CD4-positive, alpha-beta T cell (primary cell): Measurements from ENCODE around the gene ZNF277. TPM values are rescaled to one million over a fixed set of nuclear protein-coding genes. Genes with fewer than 3 reads are reported as not detected.

Experiments
- ATAC-seq: fragments of 200-7000 bp; cut with Tn5 transposase; one replicate; pipeline ENCODE4 v1.10.0; 2022; ENCODE audit warnings: mild to moderate bottlenecking; ENCODE audit not compliant: poor library complexity
- CTCF ChIA-PET: fragments of 350-600 bp; sonication (Branson Sonifier 250); formaldehyde crosslinking; loops from one replicate; lab custom pipeline; 2021; ENCODE audit warnings: antibody characterized with exemption, inconsistent platforms; lab: Charles Lee
- POLR2A ChIA-PET: fragments of 350-600 bp; sonication (Branson Sonifier 250); formaldehyde crosslinking; loops from one replicate; lab custom pipeline; 2021; ENCODE audit warnings: antibody characterized with exemption, inconsistent platforms; lab: Charles Lee
- DNase-seq, 14 experiments: peaks; one replicate each; pipeline ENCODE4 v3.0.0-alpha.2; 2013 to 2020; ENCODE audit warnings: mixed read lengths in 2 of 14
- H3K27ac ChIP-seq, 2 donors: one replicate each; pipeline versions ENCODE4 v1.5.1 to v1.7.0; 2013; ENCODE audit warnings: low read length in 2 of 2, low read depth in 1 of 2, mild to moderate bottlenecking in 1 of 2
- H3K27me3 ChIP-seq, 2 experiments: 1 replicate in 1 of 2; 2 replicates in 1 of 2; pipeline versions ENCODE4 v1.6.1 to v1.7.0; 2013; ENCODE audit warnings: low read length in 2 of 2, control low read depth in 1 of 2, mild to moderate bottlenecking in 1 of 2, moderate library complexity in 1 of 2; ENCODE audit not compliant: insufficient read depth in 2 of 2, control insufficient read depth in 1 of 2
- H3K36me3 ChIP-seq: one replicate; pipeline ENCODE4 v1.6.1; 2013; ENCODE audit warnings: low read length, control low read depth; ENCODE audit not compliant: insufficient read depth
- H3K4me1 ChIP-seq: one replicate; pipeline ENCODE4 v1.6.1; 2013; ENCODE audit warnings: low read length, control low read depth; ENCODE audit not compliant: insufficient read depth
- H3K4me3 ChIP-seq: one replicate; pipeline ENCODE4 v1.5.1; 2013; ENCODE audit warnings: mild to moderate bottlenecking, low read length, moderate library complexity
- H3K9me3 ChIP-seq, 2 experiments: 1 replicate in 1 of 2; 2 replicates in 1 of 2; pipeline versions ENCODE4 v1.6.1 to v1.7.0; 2013; ENCODE audit warnings: low read length in 2 of 2, mild to moderate bottlenecking in 2 of 2, control low read depth in 1 of 2, moderate library complexity in 1 of 2; ENCODE audit not compliant: control insufficient read depth in 1 of 2, insufficient read depth in 1 of 2
- H3K27ac Mint-ChIP-seq: one replicate; pipeline ENCODE4 v1.8.0; 2020; ENCODE audit warnings: mixed read lengths
- H3K27me3 Mint-ChIP-seq: one replicate; pipeline ENCODE4 v1.8.0; 2021; ENCODE audit warnings: mixed read lengths
- H3K36me3 Mint-ChIP-seq: one replicate; pipeline ENCODE4 v1.8.0; 2021; ENCODE audit warnings: low read depth, mixed read lengths
- H3K4me1 Mint-ChIP-seq: one replicate; pipeline ENCODE4 v1.8.0; 2021; ENCODE audit warnings: low read depth, mixed read lengths
- H3K4me3 Mint-ChIP-seq: one replicate; pipeline ENCODE4 v1.8.0; 2020; ENCODE audit warnings: mild to moderate bottlenecking, mixed read lengths
- H3K9me3 Mint-ChIP-seq: one replicate; pipeline ENCODE4 v1.8.0; 2020; ENCODE audit warnings: mixed read lengths
- CTCF ChIP-seq: fragments of 200-600 bp; IDR thresholded peaks from one replicate; pipeline ENCODE4 v1.8.0; 2022; ENCODE audit warnings: antibody characterized with exemption, mild to moderate bottlenecking
- intact Hi-C, 2 experiments: fragments of 100-400 bp; cut with DNase I in 1 of 2; cut with micrococcal nuclease in 1 of 2; formaldehyde crosslinking; loops; one replicate each; pipeline versions ENCODE4 v1.15.1 to v1.9.0; 2023 to 2025; cut with DNase I, micrococcal nuclease
- total RNA-seq, 174 experiments: library from RNA in 2 of 174; stranded (reverse) in 2 of 174; gene quantifications; one replicate each; pipeline ENCODE4 v1.2.3 and lab custom pipeline; 2021 to 2026

ZNF277 gene
- total RNA-seq, 2 experiments from 2014 or later = 21.6 to 22.5 TPM

GRCh38 chr7:112300072-112300471, 93.6 kb downstream of the ZNF277 start:
- Mint-ChIP-seq H3K36me3 (peaks cover 54% of the 10 kb centered on the region), H3K27ac (no peak overlapping the region), H3K9me3 (no peaks in the 10 kb centered on the region), H3K4me1 (peaks cover 13% of the 10 kb centered on the region), H3K27me3 (no peaks in the 10 kb centered on the region), H3K4me3 (no peak overlapping the region)
- H3K36me3 ChIP-seq = peaks cover 3% of the 10 kb centered on the region
- H3K4me1 ChIP-seq = no peaks in the 10 kb centered on the region
- H3K27ac ChIP-seq = no peak overlapping the region
- H3K9me3 ChIP-seq = no peaks in the 10 kb centered on the region
- ChIA-PET POLR2A (interaction anchor here (0.6 kb wide), 1 partner anchor 220 kb away, joined by 3 read pairs; no protein-coding TSS in a partner anchor), CTCF (no interaction called here)
- DNase-seq (no peak), ATAC-seq (no peak)
- no peak for TF ChIP-seq CTCF
- no peak overlapping the region for H3K4me3 ChIP-seq
- intact Hi-C loops = no loop called here
- H3K27me3 ChIP-seq = no peaks in the 10 kb centered on the region

DNA sequence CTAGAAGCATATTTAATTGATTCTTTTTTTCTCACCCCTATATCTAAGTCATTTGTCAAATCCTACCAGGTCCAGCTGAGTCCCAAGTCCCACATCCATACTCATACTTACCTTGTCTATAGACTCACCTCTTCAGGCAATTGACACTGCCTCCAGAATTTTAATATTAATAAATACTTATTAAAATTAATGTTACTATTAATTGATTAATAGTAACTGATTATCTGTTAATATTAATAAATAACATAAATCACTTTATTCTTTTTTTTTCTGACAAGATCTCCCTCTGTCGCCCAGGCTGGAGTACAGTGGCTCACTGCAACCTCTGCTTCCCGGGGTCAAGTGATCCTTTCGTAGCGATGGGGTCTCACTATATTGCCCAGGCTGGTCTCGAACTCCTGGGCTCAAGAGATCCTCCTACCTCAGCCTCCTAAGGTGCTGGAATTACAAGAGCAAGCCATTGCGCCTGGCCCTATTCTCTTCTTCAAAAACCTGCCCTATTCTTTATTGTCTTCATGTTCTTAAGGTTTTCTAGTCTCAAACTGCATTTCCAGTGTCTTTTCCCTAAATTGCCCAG, 94.4 kb downstream of the ZNF277 start:
- Mint-ChIP-seq H3K27me3 (no peaks in the 10 kb centered on the region), H3K4me1 (peaks cover 13% of the 10 kb centered on the region), H3K36me3 (peaks cover 60% of the 10 kb centered on the region), H3K4me3 (no peak overlapping the region), H3K9me3 (no peaks in the 10 kb centered on the region), H3K27ac (no peak overlapping the region)
- DNase-seq (no peak), ATAC-seq (no peak)
- Histone ChIP-seq H3K4me3 (no peak overlapping the region), H3K4me1 (no peaks in the 10 kb centered on the region), H3K9me3 (no peaks in the 10 kb centered on the region), H3K36me3 (peaks cover 3% of the 10 kb centered on the region), H3K27me3 (no peaks in the 10 kb centered on the region), H3K27ac (no peak overlapping the region)
- TF ChIP-seq CTCF = no peak
- intact Hi-C loops = no loop called here
- CTCF ChIA-PET = no interaction called here
- POLR2A ChIA-PET = no interaction called here

DNA sequence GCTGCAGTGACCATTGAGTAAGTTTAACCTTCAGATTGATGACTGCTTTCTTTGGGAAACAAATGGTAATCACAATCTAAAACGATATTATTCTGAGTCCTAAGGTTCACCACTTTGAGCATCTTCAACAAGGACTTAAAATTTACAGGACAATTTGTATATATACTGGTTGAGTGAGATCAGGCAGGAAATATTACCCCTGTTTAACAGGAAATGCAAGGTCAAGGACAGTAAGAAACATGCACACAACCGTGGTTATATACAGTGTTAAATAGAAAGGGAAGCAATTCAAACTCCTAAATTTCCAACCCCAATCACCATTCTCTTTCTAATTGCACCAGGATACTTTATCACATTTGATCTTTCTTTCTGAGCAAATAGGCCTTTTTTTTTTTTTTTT, 96.1 kb downstream of the ZNF277 start:
- no peak overlapping the region for H3K27ac Mint-ChIP-seq
- H3K4me3 ChIP-seq = no peak overlapping the region
- intact Hi-C loops = no loop called here
- H3K4me3 Mint-ChIP-seq = no peak overlapping the region
- ATAC-seq (no peak), DNase-seq (no peak)
- H3K9me3 Mint-ChIP-seq = no peaks in the 10 kb centered on the region
- ChIA-PET CTCF (interaction anchor here (0.6 kb wide), 1 partner anchor 72 kb away, joined by 3 read pairs; no protein-coding TSS in a partner anchor), POLR2A (no interaction called here)
- TF ChIP-seq CTCF = no peak
- peaks cover 3% of the 10 kb centered on the region for H3K36me3 ChIP-seq
- H3K4me1 Mint-ChIP-seq = peaks cover 13% of the 10 kb centered on the region
- H3K27me3 Mint-ChIP-seq = no peaks in the 10 kb centered on the region
- no peaks in the 10 kb centered on the region for H3K9me3 ChIP-seq
- no peaks in the 10 kb centered on the region for H3K27me3 ChIP-seq
- no peaks in the 10 kb centered on the region for H3K4me1 ChIP-seq
- peaks cover 50% of the 10 kb centered on the region for H3K36me3 Mint-ChIP-seq
- H3K27ac ChIP-seq = no peak overlapping the region
